ENCODE results near the gene DMPK. TPM values are rescaled to one million over a fixed set of nuclear protein-coding genes. Genes with fewer than 3 reads are reported as not detected.

DMPK gene
- total RNA-seq, 1 experiment from 2014 or later = 119 TPM

DNA sequence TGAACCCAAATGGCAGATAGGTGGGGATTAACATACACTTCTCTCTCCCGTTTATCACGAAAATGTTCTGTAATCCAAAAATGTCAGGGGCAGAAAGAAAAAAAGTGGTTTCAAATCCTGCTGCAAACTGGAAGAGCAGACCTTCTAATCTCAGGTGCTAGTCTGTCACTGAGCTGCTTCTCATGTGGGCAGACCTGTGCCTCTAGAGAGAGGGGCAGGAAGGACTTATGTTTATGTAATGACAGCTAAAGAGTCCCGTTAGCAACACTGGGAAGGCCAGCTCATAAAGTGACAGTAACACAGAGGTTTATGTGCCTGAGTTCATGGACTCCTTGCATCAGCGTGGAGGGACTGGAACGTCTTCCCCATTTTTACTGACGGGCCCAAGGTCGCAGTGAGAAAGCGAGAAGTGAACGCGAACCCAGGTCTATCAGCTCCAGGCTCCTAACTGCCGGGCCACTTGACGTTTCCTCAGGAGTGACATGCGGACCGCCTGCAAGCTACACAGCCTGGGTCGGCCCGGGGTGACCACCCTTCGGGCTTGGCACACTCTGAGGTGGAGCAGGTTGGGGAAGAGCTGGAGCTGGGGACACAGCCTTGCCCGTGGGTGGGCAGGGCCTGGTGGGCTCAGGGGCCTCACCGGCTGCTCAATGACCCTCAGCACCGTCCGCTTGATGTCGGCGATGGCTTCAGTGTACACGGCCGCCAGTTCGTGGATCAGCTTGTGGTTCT lies 42.4 kb upstream of the DMPK start:
- ATAC-seq (no peak), DNase-seq (ENCODE audit: low read depth, low spot score) (no peak)
- in situ Hi-C loops (cut with HindIII; ENCODE audit: low pct_unique_long_range_greater_than_20kb, low sequenced_read_pairs) (no loop called here), intact Hi-C loops (cut with micrococcal nuclease; ENCODE audit: unreplicated experiment) (no loop called here)
- Histone ChIP-seq H3K27me3 (ENCODE audit: control insufficient read depth, insufficient read depth, low read length) (no peaks in the 10 kb centered on the region), H3K36me3 (ENCODE audit: control insufficient read depth, insufficient read depth, low read length) (no peaks in the 10 kb centered on the region), H3K4me3 (ENCODE audit: low read depth in 2 of 2, low read length in 2 of 2) (no peak overlapping the region), H3K4me1 (ENCODE audit: control insufficient read depth, insufficient read depth, low read length) (no peaks in the 10 kb centered on the region; the same call in 1 of the 2 replicates), H3K9me3 (ENCODE audit: control insufficient read depth, insufficient read depth, low read depth, low read length) (no peaks in the 10 kb centered on the region), H3K27ac (ENCODE audit: low read length) (no peak overlapping the region)
- POLR2A ChIA-PET = no interaction called here
- CTCF ChIA-PET = no interaction called here
- no TSS peak for BruUV-seq (replicated peaks)
- TF ChIP-seq POLR2AphosphoS5 (IDR thresholded peaks at IDR 0.05; ENCODE audit: low read depth, low read length) (no peak), TCF7L2 (IDR thresholded peaks at IDR 0.05; ENCODE audit: low read depth, low read length) (no peak)

- in situ Hi-C loops (cut with HindIII; ENCODE audit: low pct_unique_long_range_greater_than_20kb, low sequenced_read_pairs) (no loop called here), intact Hi-C loops (cut with micrococcal nuclease; ENCODE audit: unreplicated experiment) (no loop called here)
- POLR2A ChIA-PET = no interaction called here
- H3K27me3 ChIP-seq (ENCODE audit: control insufficient read depth, insufficient read depth, low read length) = no peaks in the 10 kb centered on the region
- H3K36me3 ChIP-seq (ENCODE audit: control insufficient read depth, insufficient read depth, low read length) = no peaks in the 10 kb centered on the region
- H3K4me3 ChIP-seq (ENCODE audit: low read depth in 2 of 2, low read length in 2 of 2) = no peak overlapping the region
- no TSS peak for BruUV-seq (replicated peaks)
- no peaks in the 10 kb centered on the region for H3K9me3 ChIP-seq (ENCODE audit: control insufficient read depth, insufficient read depth, low read depth, low read length)
- no peak for DNase-seq (ENCODE audit: low read depth, low spot score)
- CTCF ChIA-PET = no interaction called here
- TF ChIP-seq REST (IDR thresholded peaks at IDR 0.05; ENCODE audit: insufficient read depth in 1 of 2, low read depth in 2 of 2, low read length in 1 of 2) (no peak), POLR2AphosphoS5 (IDR thresholded peaks at IDR 0.05; ENCODE audit: low read depth, low read length) (no peak), TCF7L2 (IDR thresholded peaks at IDR 0.05; ENCODE audit: low read depth, low read length) (no peak), SIN3A (IDR thresholded peaks at IDR 0.05; ENCODE audit: borderline replicate concordance, insufficient read depth, low read depth, low read length) (no peak)
- TF ChIP-seq, protein P1, sequence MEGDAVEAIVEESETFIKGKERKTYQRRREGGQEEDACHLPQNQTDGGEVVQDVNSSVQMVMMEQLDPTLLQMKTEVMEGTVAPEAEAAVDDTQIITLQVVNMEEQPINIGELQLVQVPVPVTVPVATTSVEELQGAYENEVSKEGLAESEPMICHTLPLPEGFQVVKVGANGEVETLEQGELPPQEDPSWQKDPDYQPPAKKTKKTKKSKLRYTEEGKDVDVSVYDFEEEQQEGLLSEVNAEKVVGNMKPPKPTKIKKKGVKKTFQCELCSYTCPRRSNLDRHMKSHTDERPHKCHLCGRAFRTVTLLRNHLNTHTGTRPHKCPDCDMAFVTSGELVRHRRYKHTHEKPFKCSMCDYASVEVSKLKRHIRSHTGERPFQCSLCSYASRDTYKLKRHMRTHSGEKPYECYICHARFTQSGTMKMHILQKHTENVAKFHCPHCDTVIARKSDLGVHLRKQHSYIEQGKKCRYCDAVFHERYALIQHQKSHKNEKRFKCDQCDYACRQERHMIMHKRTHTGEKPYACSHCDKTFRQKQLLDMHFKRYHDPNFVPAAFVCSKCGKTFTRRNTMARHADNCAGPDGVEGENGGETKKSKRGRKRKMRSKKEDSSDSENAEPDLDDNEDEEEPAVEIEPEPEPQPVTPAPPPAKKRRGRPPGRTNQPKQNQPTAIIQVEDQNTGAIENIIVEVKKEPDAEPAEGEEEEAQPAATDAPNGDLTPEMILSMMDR (IDR thresholded peaks at IDR 0.05) = no peak
- H3K4me1 ChIP-seq (ENCODE audit: control insufficient read depth, insufficient read depth, low read length) = no peaks in the 10 kb centered on the region; the same call in 1 of the 2 replicates
- H3K27ac ChIP-seq (ENCODE audit: low read length) = no peak overlapping the region
- ATAC-seq = no peak
Observed at GRCh38 chr19:45824041-45824471, 41.8 kb upstream of the DMPK start.

DNA sequence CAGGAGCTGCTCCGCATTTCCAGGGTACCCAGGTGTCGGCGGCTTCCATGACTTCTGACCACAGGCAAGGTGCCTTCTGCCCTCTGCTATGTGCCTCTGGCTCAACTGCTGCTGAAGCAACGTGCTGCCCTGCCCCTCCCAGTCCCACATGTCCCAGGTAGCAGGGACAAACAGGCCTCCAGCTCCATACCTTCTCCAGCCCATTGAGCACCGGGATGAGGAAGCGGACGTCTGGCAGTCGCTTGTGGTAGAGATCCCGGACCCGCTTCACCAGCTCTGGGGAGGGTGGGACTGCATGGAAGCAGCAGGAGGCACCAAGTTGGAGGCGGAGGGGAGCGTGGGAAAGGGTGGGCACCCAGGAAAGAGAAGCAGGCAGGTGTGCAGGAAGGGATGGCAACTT lies 40.9 kb upstream of the DMPK start:
- POLR2A ChIA-PET = no interaction called here

More for the DNA sequence above, 40.9 kb upstream of the DMPK start:
- intact Hi-C loops (cut with micrococcal nuclease; ENCODE audit: unreplicated experiment) = no loop called here
- DNase-seq (ENCODE audit: low read depth, low spot score) = no peak
- Histone ChIP-seq H3K27me3 (ENCODE audit: control insufficient read depth, insufficient read depth, low read length) (no peaks in the 10 kb centered on the region), H3K27ac (ENCODE audit: low read length) (no peak overlapping the region), H3K36me3 (ENCODE audit: control insufficient read depth, insufficient read depth, low read length) (no peaks in the 10 kb centered on the region), H3K9me3 (ENCODE audit: control insufficient read depth, insufficient read depth, low read depth, low read length) (no peaks in the 10 kb centered on the region), H3K4me1 (ENCODE audit: control insufficient read depth, insufficient read depth, low read length) (no peaks in the 10 kb centered on the region; the same call in 1 of the 2 replicates), H3K4me3 (ENCODE audit: low read depth in 2 of 2, low read length in 2 of 2) (no peak overlapping the region)
- in situ Hi-C loops (cut with HindIII; ENCODE audit: low pct_unique_long_range_greater_than_20kb, low sequenced_read_pairs) = no loop called here
- no peak for TF ChIP-seq POLR2AphosphoS5 (IDR thresholded peaks at IDR 0.05; ENCODE audit: low read depth, low read length)
- TF ChIP-seq, protein P1 (IDR thresholded peaks at IDR 0.05) = no peak
- no peak for TF ChIP-seq SIN3A (IDR thresholded peaks at IDR 0.05; ENCODE audit: borderline replicate concordance, insufficient read depth, low read depth, low read length)
- no peak for TF ChIP-seq TCF7L2 (IDR thresholded peaks at IDR 0.05; ENCODE audit: low read depth, low read length)
- no peak for TF ChIP-seq REST (IDR thresholded peaks at IDR 0.05; ENCODE audit: insufficient read depth in 1 of 2, low read depth in 2 of 2, low read length in 1 of 2)
- ATAC-seq = no peak
- no TSS peak for BruUV-seq (replicated peaks)
- CTCF ChIA-PET = no interaction called here
